ENCODE measurements around the gene PRR35.
A peak's percentile ranks its signal among the peaks of the same experiment; 100 is the strongest.

Gene PRR35

DNA sequence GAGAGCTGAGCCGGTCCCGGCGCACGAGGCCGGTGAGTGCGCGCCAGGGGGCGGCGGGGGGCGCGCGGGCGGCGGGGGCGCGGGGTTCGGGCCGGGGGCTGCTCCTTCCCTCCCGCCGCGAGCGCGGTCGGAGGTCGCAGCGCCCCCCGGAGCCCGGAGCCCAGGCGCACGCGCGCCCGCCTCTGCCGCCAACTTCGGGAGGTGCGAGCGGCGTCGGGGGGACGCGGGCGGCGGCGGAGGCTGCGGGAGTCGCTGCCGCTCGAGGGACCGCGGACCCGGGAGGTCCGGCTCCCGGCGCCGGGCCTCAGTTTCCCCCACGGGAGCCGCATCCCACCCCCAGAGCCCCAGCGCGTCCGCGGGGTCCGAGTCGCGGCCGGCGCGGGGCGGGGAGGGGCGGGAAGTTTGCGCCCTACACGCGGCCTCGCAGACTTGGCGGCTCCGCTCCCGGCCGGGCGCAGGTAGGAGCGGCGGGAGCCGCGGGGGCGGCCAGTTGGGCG lies at the start of gene PRR35:
Gene PRR35 (plus strand): TSS at position 191 of the 497 bp plus-strand sequence. CDS start 2,901 bp downstream, outside the sequence.
- no peaks in the 10 kb centered on the region for H3K9me3 ChIP-seq
- H3K27ac ChIP-seq = no peak within 1 kb of the TSS
- H3K9ac ChIP-seq = no peak within 1 kb of the TSS
- no peak for TF ChIP-seq Cebpa-rat (IDR thresholded peaks at IDR 0.05)
- H4K20me1 ChIP-seq = peaks cover 36% of the 10 kb centered on the region
- peak within 1 kb of the TSS; percentile 96 for H3K4me2 ChIP-seq
- peaks cover 56% of the 10 kb centered on the region for H3K27me3 ChIP-seq
- 0 out of 2 replicates have a peak within 1 kb of the TSS, but pooled peaks have one; percentile 33 for H3K4me3 ChIP-seq
- H3K36me3 ChIP-seq = peaks cover under 1% of the 10 kb centered on the region; the same call in 1 of the 2 replicates
- peaks cover 77% of the 10 kb centered on the region for H3K4me1 ChIP-seq

DNA sequence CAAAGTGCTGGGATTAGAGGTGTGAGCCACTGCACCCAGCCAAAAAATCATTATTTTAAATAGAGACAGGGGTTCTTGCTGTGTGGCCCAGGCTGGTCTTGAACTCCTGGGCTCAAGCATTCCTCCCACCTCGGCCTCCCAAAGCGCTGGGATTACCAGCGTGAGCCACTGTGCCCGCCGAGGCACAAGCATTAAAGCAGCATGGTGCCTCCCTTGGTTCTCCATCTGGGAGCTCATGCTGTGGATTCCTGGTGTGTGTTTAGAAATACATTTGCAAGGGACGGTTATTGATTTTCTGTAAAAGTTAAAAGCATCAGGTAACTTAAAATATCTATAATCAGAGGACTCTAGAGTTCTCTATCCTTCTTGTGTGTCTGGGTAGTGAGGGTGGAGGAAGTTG lies 47.4 kb upstream of the PRR35 start:
- Histone ChIP-seq H3K27me3 (no peaks in the 10 kb centered on the region), H4K20me1 (peaks cover 39% of the 10 kb centered on the region), H3K4me1 (peaks cover 47% of the 10 kb centered on the region), H3K4me3 (no peak overlapping the region), H3K4me2 (peak overlapping the region; percentile 75), H3K9me3 (no peaks in the 10 kb centered on the region), H3K27ac (peak overlapping the region; percentile 71; the same call in 1 of the 2 replicates), H3K9ac (peak overlapping the region; percentile 73), H3K36me3 (peaks cover 69% of the 10 kb centered on the region)
- no peak for TF ChIP-seq Cebpa-rat (IDR thresholded peaks at IDR 0.05)

DNA sequence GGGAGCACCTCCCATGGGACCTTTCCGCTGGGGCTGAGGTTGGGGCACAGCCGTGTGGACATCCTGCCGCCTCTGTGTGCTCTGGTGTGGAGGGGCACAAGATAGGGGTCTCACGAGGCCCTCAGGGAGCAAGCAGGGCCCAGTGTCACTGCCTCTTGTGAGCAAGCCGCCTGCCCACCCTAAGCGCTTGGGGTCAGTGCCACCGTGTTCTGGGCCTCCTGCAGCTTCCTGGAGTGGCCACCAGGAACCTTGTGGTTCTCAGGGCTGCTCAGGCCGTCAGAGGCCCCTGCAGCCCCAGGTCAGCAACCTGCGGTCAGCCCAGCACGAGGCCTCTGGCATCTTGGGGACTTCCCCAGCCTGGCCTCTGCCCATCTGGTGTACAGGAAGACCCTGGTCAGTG lies 46.2 kb upstream of the PRR35 start:
- Histone ChIP-seq H3K4me1 (peaks cover 58% of the 10 kb centered on the region), H4K20me1 (peaks cover 50% of the 10 kb centered on the region), H3K36me3 (peaks cover 66% of the 10 kb centered on the region), H3K4me3 (no peak overlapping the region), H3K27me3 (no peaks in the 10 kb centered on the region), H3K27ac (peak overlapping the region; percentile 71), H3K9me3 (no peaks in the 10 kb centered on the region), H3K9ac (peak overlapping the region; percentile 73), H3K4me2 (peak overlapping the region; percentile 75)
- no peak for TF ChIP-seq Cebpa-rat (IDR thresholded peaks at IDR 0.05)

DNA sequence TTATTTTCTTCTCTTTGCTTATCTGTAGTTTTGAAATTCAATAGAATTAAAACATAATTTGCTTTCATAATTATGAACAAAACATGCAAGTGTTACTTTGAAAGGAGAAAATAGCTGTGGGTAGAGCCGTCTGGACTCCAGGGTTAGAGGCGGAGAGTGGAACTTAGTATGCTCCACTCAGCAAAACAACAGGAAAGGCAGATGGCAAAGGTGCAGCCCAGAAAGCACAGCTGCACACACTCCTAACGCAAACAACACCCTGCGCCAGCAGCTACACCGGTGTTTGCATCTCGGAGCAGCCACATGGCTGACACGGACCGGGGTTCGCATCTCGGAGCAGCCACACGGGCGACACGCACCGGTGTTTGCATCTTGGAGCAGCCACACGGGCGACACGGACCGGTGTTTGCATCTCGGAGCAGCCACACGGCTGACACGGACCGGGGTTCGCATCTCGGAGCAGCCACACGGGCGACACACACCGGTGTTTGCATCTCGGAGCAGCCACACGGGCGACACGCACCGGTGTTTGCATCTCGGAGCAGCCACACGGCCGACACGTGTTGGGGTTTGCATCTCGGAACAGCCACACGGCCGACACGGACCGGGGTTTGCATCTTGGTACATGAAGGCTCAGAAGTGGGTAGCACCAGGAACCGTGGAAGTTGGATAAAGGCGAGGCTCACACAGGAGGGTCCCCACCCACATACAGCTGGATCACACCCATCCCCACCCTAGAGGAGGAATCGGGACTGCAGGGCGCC lies 44.8 kb upstream of the PRR35 start:
- Histone ChIP-seq H3K9me3 (no peaks in the 10 kb centered on the region), H3K27me3 (no peaks in the 10 kb centered on the region), H3K4me3 (no peak overlapping the region), H3K9ac (no peak overlapping the region), H3K4me2 (peak overlapping the region; percentile 75; the same call in 1 of the 2 replicates), H3K36me3 (peaks cover 61% of the 10 kb centered on the region), H3K4me1 (peaks cover 68% of the 10 kb centered on the region), H4K20me1 (peaks cover 64% of the 10 kb centered on the region), H3K27ac (peak overlapping the region; percentile 71; the same call in 1 of the 2 replicates)
- no peak for TF ChIP-seq Cebpa-rat (IDR thresholded peaks at IDR 0.05)

DNA sequence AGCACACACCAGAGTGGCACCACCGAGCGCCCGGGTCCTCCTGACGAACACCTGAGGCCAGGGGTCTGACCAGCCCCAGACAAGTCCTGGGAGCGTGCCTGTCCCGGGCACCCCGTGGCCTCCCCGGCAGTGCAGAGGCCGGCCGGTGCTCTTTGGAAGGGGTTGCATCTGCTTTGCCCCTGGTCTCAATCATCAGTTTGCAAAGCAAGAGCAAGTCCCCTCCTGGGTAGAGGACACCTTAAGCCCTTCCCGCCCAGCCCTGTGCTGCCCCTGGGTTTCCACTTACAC lies 44.3 kb upstream of the PRR35 start:
- H3K4me1 ChIP-seq = peaks cover 73% of the 10 kb centered on the region
- H3K27me3 ChIP-seq = no peaks in the 10 kb centered on the region
- H3K9ac ChIP-seq = no peak overlapping the region
- no peak for TF ChIP-seq Cebpa-rat (IDR thresholded peaks at IDR 0.05)
- H3K27ac ChIP-seq = no peak overlapping the region
- peaks cover 69% of the 10 kb centered on the region for H4K20me1 ChIP-seq
- no peaks in the 10 kb centered on the region for H3K9me3 ChIP-seq
- H3K4me2 ChIP-seq = no peak overlapping the region
- H3K4me3 ChIP-seq = no peak overlapping the region
- H3K36me3 ChIP-seq = peaks cover 61% of the 10 kb centered on the region

DNA sequence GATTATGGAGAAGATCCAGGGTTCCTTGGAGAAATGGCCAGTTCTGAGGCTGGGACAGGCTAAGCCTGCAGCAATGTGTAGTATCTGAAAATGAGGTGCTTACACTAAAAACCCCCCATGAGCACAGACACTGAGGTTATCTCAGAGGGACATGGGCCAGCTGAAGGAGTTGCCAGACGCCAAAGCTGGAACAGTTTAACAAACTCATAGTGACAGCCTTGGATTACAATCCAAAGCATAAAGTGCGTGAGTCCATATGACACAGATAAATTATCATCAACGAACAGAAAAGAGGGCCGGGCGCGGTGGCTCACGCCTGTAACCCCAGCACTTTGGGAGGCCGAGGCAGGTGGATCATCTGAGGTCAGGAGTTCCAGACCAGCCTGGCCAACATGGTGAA lies 43.9 kb upstream of the PRR35 start:
- no peak overlapping the region for H3K27ac ChIP-seq
- H4K20me1 ChIP-seq = peaks cover 74% of the 10 kb centered on the region
- TF ChIP-seq Cebpa-rat (IDR thresholded peaks at IDR 0.05) = no peak
- peaks cover 77% of the 10 kb centered on the region for H3K4me1 ChIP-seq
- H3K36me3 ChIP-seq = peaks cover 65% of the 10 kb centered on the region
- H3K27me3 ChIP-seq = no peaks in the 10 kb centered on the region
- no peak overlapping the region for H3K4me2 ChIP-seq
- no peak overlapping the region for H3K9ac ChIP-seq
- no peaks in the 10 kb centered on the region for H3K9me3 ChIP-seq
- H3K4me3 ChIP-seq = no peak overlapping the region

DNA sequence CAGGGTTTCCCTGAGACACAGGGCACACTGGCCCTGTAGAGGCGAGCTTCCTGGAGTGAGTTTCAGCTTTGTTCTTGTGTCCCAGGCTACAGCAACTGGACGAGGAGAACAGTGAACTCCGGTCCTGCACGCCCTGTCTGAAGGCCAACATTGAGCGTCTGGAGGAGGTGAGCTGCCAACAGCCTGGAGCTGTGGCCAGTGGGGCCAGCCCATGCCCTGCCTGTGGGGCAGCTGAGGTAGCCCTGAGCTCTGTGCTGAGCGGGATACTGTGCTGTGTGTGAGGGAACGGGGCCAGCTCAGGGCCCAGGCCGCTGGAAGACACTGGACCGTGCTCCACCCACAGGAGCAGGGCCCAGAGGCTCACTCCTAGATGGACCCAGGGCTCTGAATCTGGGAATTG lies 41.3 kb upstream of the PRR35 start:
- Histone ChIP-seq H3K27ac (peak overlapping the region; percentile 50; the same call in 1 of the 2 replicates), H3K36me3 (peaks cover 79% of the 10 kb centered on the region)
- TF ChIP-seq Cebpa-rat (IDR thresholded peaks at IDR 0.05) = no peak

DNA sequence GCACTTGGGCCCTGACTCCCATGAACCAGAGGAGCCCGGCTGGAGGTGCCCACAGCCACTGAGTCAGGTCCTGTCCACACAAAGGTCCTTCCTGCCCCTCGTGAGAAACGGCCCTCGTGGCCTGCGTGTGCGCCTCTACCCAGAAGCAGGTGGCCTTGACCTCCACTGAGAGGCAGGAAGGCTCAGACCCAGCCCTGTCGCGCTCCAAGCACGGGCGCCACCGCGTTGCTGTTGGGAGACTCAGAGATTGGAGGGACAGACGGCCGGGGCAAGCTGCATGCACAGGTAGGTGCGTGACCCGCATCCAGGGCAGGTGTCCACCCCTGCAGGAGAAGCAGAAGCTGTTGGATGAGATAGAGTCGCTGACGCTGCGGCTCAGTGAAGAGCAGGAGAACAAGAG lies 40.8 kb upstream of the PRR35 start:
- peaks cover 79% of the 10 kb centered on the region for H3K36me3 ChIP-seq
- peak overlapping the region; percentile 50 for H3K27ac ChIP-seq
- H3K9ac ChIP-seq = no peak overlapping the region; the same call in 1 of the 2 replicates
- no peaks in the 10 kb centered on the region for H3K9me3 ChIP-seq
- no peak for TF ChIP-seq Cebpa-rat (IDR thresholded peaks at IDR 0.05)
- peaks cover 74% of the 10 kb centered on the region for H4K20me1 ChIP-seq
- H3K27me3 ChIP-seq = no peaks in the 10 kb centered on the region
- peaks cover 84% of the 10 kb centered on the region for H3K4me1 ChIP-seq
- no peak overlapping the region for H3K4me3 ChIP-seq
- peak overlapping the region; percentile 76 for H3K4me2 ChIP-seq

More for the DNA sequence above, 41.3 kb upstream of the PRR35 start:
- Histone ChIP-seq H3K4me2 (peak overlapping the region; percentile 76), H3K9ac (no peak overlapping the region), H3K4me3 (no peak overlapping the region), H3K4me1 (peaks cover 84% of the 10 kb centered on the region), H4K20me1 (peaks cover 76% of the 10 kb centered on the region), H3K9me3 (no peaks in the 10 kb centered on the region), H3K27me3 (no peaks in the 10 kb centered on the region)

DNA sequence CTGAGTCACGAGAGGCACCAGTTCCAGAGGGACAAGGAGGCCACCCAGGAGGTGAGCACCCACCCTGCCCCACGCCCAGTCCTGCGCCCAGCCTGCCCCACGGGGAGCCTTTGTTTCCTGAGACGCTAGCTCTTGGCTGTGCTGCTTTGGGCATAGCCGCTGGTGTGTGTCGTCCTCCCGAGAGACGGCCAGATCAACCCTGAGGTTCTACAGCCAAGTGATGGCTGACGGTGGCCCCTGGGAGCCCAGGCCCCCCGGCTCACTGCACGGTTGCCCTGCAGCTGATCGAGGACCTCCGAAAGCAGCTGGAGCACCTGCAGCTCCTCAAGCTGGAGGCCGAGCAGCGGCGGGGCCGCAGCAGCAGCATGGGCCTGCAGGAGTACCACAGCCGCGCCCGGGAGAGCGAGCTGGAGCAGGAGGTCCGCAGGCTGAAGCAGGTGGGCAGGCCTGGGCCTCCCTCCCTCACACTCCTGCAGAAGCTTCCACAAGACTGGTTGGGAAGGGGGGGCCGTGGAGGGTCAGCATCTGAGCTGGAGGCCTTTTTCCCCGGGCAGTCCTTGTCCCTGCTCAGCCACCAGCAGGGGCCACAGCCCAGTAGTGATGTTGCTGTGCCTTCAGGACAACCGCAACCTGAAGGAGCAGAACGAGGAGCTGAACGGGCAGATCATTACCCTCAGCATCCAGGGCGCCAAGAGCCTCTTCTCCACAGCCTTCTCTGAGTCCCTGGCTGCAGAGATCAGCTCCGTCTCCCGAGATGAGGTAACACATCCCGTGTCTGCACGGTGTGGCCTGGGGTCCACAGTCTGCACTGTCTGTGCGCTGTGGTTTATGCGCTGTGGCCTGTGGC lies 40.1 kb upstream of the PRR35 start:
- Histone ChIP-seq H3K36me3 (peaks cover 79% of the 10 kb centered on the region), H3K9ac (no peak overlapping the region; the same call in 1 of the 2 replicates), H3K4me1 (peaks cover 84% of the 10 kb centered on the region), H3K27me3 (no peaks in the 10 kb centered on the region), H3K4me3 (no peak overlapping the region), H4K20me1 (peaks cover 74% of the 10 kb centered on the region), H3K4me2 (peak overlapping the region; percentile 76), H3K27ac (peak overlapping the region; percentile 50), H3K9me3 (no peaks in the 10 kb centered on the region)
- no peak for TF ChIP-seq Cebpa-rat (IDR thresholded peaks at IDR 0.05)
